Lower leg skin (tissue), 4 donors: ENCODE results near the gene PIEZO2. TPM values are rescaled to one million over a fixed set of nuclear protein-coding genes. Genes with fewer than 3 reads are reported as not detected.

Experiments
- DNase-seq, 2 donors: peaks; one replicate each; pipeline ENCODE4 v3.0.0-alpha.2; 2019; ENCODE audit warnings: low spot score in 2 of 2
- H3K4me3 ChIP-seq: fragments of 200-600 bp; sonication (generic); 2 replicates; pipeline ENCODE4 v1.5.1; 2017; ENCODE audit warnings: mild to moderate bottlenecking, low read depth; ENCODE audit not compliant: poor library complexity, severe bottlenecking
- CTCF ChIP-seq, 3 donors: fragments of 450-650 bp; IDR thresholded peaks; one replicate each; pipeline ENCODE4 v1.5.1; 2016; ENCODE audit warnings: antibody characterized with exemption in 3 of 3, mild to moderate bottlenecking in 3 of 3, moderate library complexity in 2 of 3
- POLR2A ChIP-seq, 2 donors: fragments of 450-650 bp; IDR thresholded peaks; one replicate each; pipeline ENCODE4 v1.6.1; 2016 to 2017; ENCODE audit warnings: antibody characterized with exemption in 2 of 2, mild to moderate bottlenecking in 1 of 2, moderate library complexity in 1 of 2
- WGBS, 2 donors: methylation state at CpG; one replicate each; pipeline ENCODE4 v1.1.5; 2018; 5-methylcytosine and 5-hydroxymethylcytosine counted together
- intact Hi-C: fragments of 100-400 bp; cut with DNase I; formaldehyde crosslinking; loops from one replicate; pipeline ENCODE4 v1.15.0; 2023; ENCODE audit warnings: low total_unique reads
- total RNA-seq, 4 donors: library from RNA; depleted of rRNA; stranded (reverse); fragments of >200 nt; gene quantifications; one replicate each; pipeline ENCODE4 v1.1.0, GENCODE V29; 2016

Gene PIEZO2
- total RNA-seq, 4 donors from 2014 or later = 0.30 to 1.8 (median 0.64) TPM

GRCh38 chr18:10785798-10786197, 363.6 kb downstream of the PIEZO2 start:
- whole genome bisulfite sequencing, 2 donors = 65 to 67% methylated on average over 3 of the region's 3 CpGs
- no peak overlapping the region for H3K4me3 ChIP-seq
- DNase-seq = no peak
- no peak for TF ChIP-seq POLR2A (IDR thresholded peaks at IDR 0.05)
- TF ChIP-seq CTCF (IDR thresholded peaks at IDR 0.05) = no peak
- intact Hi-C loops = no loop called here

- 85 to 90% methylated on average over 7 of the region's 7 CpGs for WGBS, 2 donors
- intact Hi-C loops = no loop called here
- no peak for TF ChIP-seq POLR2A (IDR thresholded peaks at IDR 0.05)
- TF ChIP-seq CTCF (IDR thresholded peaks at IDR 0.05) = no peak
- H3K4me3 ChIP-seq = no peak overlapping the region
- DNase-seq = no peak
Observed at GRCh38 chr18:10784596-10785202, 364.7 kb downstream of the PIEZO2 start.

GRCh38 chr18:10783941-10784340, 365.4 kb downstream of the PIEZO2 start:
- no peak for DNase-seq
- TF ChIP-seq POLR2A (IDR thresholded peaks at IDR 0.05) (no peak), CTCF (IDR thresholded peaks at IDR 0.05) (no peak)
- intact Hi-C loops = no loop called here
- no peak overlapping the region for H3K4me3 ChIP-seq
- WGBS, 2 donors = 88 to 89% methylated on average over 5 of the region's 5 CpGs

- TF ChIP-seq CTCF (IDR thresholded peaks at IDR 0.05) (no peak), POLR2A (IDR thresholded peaks at IDR 0.05) (no peak)
- intact Hi-C loops = no loop called here
- no peak overlapping the region for H3K4me3 ChIP-seq
- no peak for DNase-seq
- 83 to 88% methylated on average over 6 of the region's 6 CpGs for WGBS, 2 donors
Observed at GRCh38 chr18:10776493-10776892, 372.9 kb downstream of the PIEZO2 start.

GRCh38 chr18:10775026-10775425, 374.3 kb downstream of the PIEZO2 start:
- WGBS, 2 donors = 83 to 86% methylated on average over 5 of the region's 5 CpGs
- DNase-seq = no peak
- no peak overlapping the region for H3K4me3 ChIP-seq
- intact Hi-C loops = no loop called here
- TF ChIP-seq POLR2A (IDR thresholded peaks at IDR 0.05) = no peak
- no peak for TF ChIP-seq CTCF (IDR thresholded peaks at IDR 0.05)
